Thyroid gland (tissue), 4 donors: ENCODE measurements around the gene FOXF1.

Experiments
- CTCF ChIP-seq, 6 experiments: fragments of 200-600 bp in 3 of 6; fragments of 450-650 bp in 3 of 6; sonication (generic) in 3 of 6; IDR thresholded peaks; one replicate each; pipeline ENCODE4 v1.5.1; 2016 to 2019; ENCODE audit warnings: antibody characterized with exemption in 6 of 6, mild to moderate bottlenecking in 2 of 6, inconsistent platforms in 1 of 6, moderate library complexity in 1 of 6
- POLR2A ChIP-seq, 2 donors: fragments of 450-650 bp; IDR thresholded peaks; one replicate each; pipeline ENCODE4 v1.6.1; 2017; ENCODE audit warnings: antibody characterized with exemption in 2 of 2, mild to moderate bottlenecking in 2 of 2, moderate library complexity in 1 of 2

GRCh38 chr16:86480444-86480843 is 29.9 kb upstream of the FOXF1 start:
- TF ChIP-seq CTCF (IDR thresholded peaks at IDR 0.05) (no peak), POLR2A (IDR thresholded peaks at IDR 0.05) (no peak)
